ENCODE results near the gene FYN. TPM values are rescaled to one million over a fixed set of nuclear protein-coding genes. Genes with fewer than 3 reads are reported as not detected.

FYN gene
- total RNA-seq, 1 experiment from 2014 or later, result 7.2 TPM

DNA sequence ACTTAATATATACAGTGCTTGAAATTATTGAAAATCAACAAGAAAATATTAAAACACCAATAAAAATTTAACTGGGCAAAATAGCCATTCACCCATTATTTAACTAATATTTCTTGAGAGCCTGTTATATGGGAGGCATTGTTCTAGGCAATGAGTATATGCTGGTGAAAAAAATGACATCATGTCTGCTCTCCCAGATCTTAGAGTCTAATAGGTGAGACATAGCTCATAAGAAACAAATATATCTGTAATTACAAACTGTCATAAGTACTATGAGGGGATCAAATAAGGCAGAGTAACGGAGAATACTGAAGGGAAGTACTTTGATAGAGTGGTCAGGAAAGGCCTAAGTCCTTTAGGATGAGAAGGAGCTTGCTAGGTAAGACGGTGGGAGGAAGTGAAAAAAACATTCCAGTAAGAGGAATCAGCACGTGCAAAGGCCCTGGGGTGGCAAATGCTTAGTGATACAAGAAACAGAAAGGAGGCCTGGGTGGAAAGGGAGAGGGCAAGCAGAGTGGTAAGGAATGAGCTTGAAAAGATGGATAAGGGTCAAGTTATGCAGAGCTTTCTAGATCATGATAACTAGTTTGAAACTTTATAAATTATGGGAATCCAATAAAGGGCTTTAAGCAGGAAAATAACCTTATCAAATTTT is 12.2 kb upstream of the FYN start:
- H3K4me1 Mint-ChIP-seq (ENCODE audit: low read depth, unreplicated experiment), result peaks cover 7% of the 10 kb centered on the region
- intact Hi-C loops (cut with micrococcal nuclease; ENCODE audit: unreplicated experiment), result no loop called here
- BruUV-seq (replicated peaks), result no TSS peak
- H3K27ac Mint-ChIP-seq (ENCODE audit: unreplicated experiment), result no peak overlapping the region
- no peak overlapping the region for H3K4me3 Mint-ChIP-seq (ENCODE audit: unreplicated experiment)
- peaks cover 11% of the 10 kb centered on the region for H3K27me3 Mint-ChIP-seq (ENCODE audit: insufficient read depth, unreplicated experiment)
- Histone ChIP-seq H3K36me3 (ENCODE audit: control insufficient read depth, insufficient read depth, low read length) (no peaks in the 10 kb centered on the region), H3K27me3 (replicated peaks; ENCODE audit: control insufficient read depth, insufficient read depth, low read length) (no peaks in the 10 kb centered on the region), H3K9me3 (no peaks in the 10 kb centered on the region), H3K4me3 (ENCODE audit: low read depth, low read length) (no peak overlapping the region), H3K4me1 (no peaks in the 10 kb centered on the region)
- ChIA-PET CTCF (no interaction called here), POLR2A (no interaction called here)
- H3K36me3 Mint-ChIP-seq (ENCODE audit: insufficient read depth, unreplicated experiment), result no peaks in the 10 kb centered on the region
- DNase-seq, result no peak
- TF ChIP-seq, protein P1, sequence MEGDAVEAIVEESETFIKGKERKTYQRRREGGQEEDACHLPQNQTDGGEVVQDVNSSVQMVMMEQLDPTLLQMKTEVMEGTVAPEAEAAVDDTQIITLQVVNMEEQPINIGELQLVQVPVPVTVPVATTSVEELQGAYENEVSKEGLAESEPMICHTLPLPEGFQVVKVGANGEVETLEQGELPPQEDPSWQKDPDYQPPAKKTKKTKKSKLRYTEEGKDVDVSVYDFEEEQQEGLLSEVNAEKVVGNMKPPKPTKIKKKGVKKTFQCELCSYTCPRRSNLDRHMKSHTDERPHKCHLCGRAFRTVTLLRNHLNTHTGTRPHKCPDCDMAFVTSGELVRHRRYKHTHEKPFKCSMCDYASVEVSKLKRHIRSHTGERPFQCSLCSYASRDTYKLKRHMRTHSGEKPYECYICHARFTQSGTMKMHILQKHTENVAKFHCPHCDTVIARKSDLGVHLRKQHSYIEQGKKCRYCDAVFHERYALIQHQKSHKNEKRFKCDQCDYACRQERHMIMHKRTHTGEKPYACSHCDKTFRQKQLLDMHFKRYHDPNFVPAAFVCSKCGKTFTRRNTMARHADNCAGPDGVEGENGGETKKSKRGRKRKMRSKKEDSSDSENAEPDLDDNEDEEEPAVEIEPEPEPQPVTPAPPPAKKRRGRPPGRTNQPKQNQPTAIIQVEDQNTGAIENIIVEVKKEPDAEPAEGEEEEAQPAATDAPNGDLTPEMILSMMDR (IDR thresholded peaks at IDR 0.05; ENCODE audit: insufficient read depth in 1 of 2, low read depth in 1 of 2, low read length in 1 of 2, severe bottlenecking in 1 of 2, unreplicated experiment in 1 of 2), result no peak
- H3K9me3 Mint-ChIP-seq (ENCODE audit: unreplicated experiment), result no peaks in the 10 kb centered on the region

DNA sequence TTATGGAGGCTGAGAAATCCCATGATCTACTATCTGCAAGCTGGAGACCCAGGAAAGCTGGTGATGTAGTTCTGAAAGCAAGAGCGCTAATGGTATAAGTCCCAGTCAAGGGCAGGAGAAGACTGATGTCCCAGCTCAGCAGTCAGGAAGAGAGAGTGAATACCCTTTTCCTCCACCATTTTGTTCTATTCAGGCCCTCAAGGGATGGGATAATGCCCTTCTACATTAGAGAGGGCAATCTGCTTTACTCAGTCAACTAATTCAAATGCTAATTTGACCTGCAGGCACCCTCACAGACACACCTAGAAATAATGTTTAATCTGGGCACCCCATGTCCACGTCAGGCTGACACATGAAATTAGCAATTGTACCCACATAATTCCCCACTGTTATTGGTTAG is 10.8 kb upstream of the FYN start:
- ChIA-PET CTCF (no interaction called here), POLR2A (no interaction called here)
- no peaks in the 10 kb centered on the region for H3K27me3 ChIP-seq (replicated peaks; ENCODE audit: control insufficient read depth, insufficient read depth, low read length)
- no peaks in the 10 kb centered on the region for H3K36me3 Mint-ChIP-seq (ENCODE audit: insufficient read depth, unreplicated experiment)
- no peaks in the 10 kb centered on the region for H3K9me3 ChIP-seq
- TF ChIP-seq, protein P1 (IDR thresholded peaks at IDR 0.05; ENCODE audit: insufficient read depth in 1 of 2, low read depth in 1 of 2, low read length in 1 of 2, severe bottlenecking in 1 of 2, unreplicated experiment in 1 of 2), result no peak
- no peak overlapping the region for H3K27ac Mint-ChIP-seq (ENCODE audit: unreplicated experiment)
- H3K4me1 ChIP-seq, result no peaks in the 10 kb centered on the region
- no peaks in the 10 kb centered on the region for H3K9me3 Mint-ChIP-seq (ENCODE audit: unreplicated experiment)
- no peak overlapping the region for H3K4me3 ChIP-seq (ENCODE audit: low read depth, low read length)
- BruUV-seq (replicated peaks), result no TSS peak
- H3K36me3 ChIP-seq (ENCODE audit: control insufficient read depth, insufficient read depth, low read length), result no peaks in the 10 kb centered on the region
- peaks cover 11% of the 10 kb centered on the region for H3K27me3 Mint-ChIP-seq (ENCODE audit: insufficient read depth, unreplicated experiment)
- no peak overlapping the region for H3K4me3 Mint-ChIP-seq (ENCODE audit: unreplicated experiment)
- no peak for DNase-seq
- peaks cover 3% of the 10 kb centered on the region for H3K4me1 Mint-ChIP-seq (ENCODE audit: low read depth, unreplicated experiment)
- intact Hi-C loops (cut with micrococcal nuclease; ENCODE audit: unreplicated experiment), result no loop called here

DNA sequence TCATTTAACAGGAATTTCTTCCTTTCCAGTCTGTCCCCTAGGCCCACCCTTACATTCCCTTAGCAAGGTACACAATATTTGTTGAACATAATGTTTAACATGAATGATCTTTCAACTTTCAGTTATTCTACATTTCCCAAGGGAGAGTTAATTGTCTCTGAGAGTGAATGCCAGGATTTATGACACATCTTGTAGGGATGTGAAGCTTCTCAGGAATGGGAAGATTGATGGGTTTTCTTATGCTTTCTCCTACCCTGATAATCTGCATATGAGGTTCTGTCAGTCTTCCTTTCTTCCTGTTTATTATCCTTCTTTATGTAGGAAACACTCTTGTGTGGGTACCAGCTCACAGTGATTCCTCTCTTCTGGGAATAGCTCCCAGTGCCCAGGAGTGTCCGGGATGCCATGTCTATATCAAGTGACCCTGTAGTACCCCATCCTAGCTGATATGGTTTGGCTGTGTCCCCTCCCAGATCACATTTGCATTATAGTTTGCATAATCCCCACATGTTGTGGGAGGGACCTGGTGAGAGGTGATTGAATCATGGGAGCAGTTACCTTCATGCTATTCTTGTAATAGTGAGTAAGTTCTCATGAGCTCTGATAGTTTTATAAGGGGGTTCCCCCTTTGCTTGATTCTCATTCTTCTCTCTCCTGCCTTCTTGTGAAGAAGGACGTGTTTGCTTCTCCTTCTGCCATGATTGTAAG is 7.1 kb upstream of the FYN start:
- peaks cover 4% of the 10 kb centered on the region for H3K27me3 Mint-ChIP-seq (ENCODE audit: insufficient read depth, unreplicated experiment)
- H3K4me3 Mint-ChIP-seq (ENCODE audit: unreplicated experiment), result no peak overlapping the region
- intact Hi-C loops (cut with micrococcal nuclease; ENCODE audit: unreplicated experiment), result no loop called here
- no peaks in the 10 kb centered on the region; the same call in 1 of the 2 replicates for H3K27me3 ChIP-seq (replicated peaks; ENCODE audit: control insufficient read depth, insufficient read depth, low read length)
- H3K36me3 ChIP-seq (ENCODE audit: control insufficient read depth, insufficient read depth, low read length), result no peaks in the 10 kb centered on the region
- CTCF ChIA-PET, result no interaction called here
- TF ChIP-seq, protein P1 (IDR thresholded peaks at IDR 0.05; ENCODE audit: insufficient read depth in 1 of 2, low read depth in 1 of 2, low read length in 1 of 2, severe bottlenecking in 1 of 2, unreplicated experiment in 1 of 2), result no peak
- H3K4me3 ChIP-seq (ENCODE audit: low read depth, low read length), result no peak overlapping the region
- no TSS peak for BruUV-seq (replicated peaks)
- POLR2A ChIA-PET, result no interaction called here
- no peaks in the 10 kb centered on the region for H3K36me3 Mint-ChIP-seq (ENCODE audit: insufficient read depth, unreplicated experiment)
- H3K9me3 ChIP-seq, result no peaks in the 10 kb centered on the region
- no peaks in the 10 kb centered on the region for H3K9me3 Mint-ChIP-seq (ENCODE audit: unreplicated experiment)
- no peak overlapping the region for H3K27ac Mint-ChIP-seq (ENCODE audit: unreplicated experiment)
- H3K4me1 Mint-ChIP-seq (ENCODE audit: low read depth, unreplicated experiment), result no peaks in the 10 kb centered on the region
- no peak for DNase-seq
- H3K4me1 ChIP-seq, result no peaks in the 10 kb centered on the region
